ENCODE data around the gene ALPG.

GRCh38 chr2:232375164-232375563 lies 31.5 kb upstream of the ALPG start:
- TF ChIP-seq, protein P1, sequence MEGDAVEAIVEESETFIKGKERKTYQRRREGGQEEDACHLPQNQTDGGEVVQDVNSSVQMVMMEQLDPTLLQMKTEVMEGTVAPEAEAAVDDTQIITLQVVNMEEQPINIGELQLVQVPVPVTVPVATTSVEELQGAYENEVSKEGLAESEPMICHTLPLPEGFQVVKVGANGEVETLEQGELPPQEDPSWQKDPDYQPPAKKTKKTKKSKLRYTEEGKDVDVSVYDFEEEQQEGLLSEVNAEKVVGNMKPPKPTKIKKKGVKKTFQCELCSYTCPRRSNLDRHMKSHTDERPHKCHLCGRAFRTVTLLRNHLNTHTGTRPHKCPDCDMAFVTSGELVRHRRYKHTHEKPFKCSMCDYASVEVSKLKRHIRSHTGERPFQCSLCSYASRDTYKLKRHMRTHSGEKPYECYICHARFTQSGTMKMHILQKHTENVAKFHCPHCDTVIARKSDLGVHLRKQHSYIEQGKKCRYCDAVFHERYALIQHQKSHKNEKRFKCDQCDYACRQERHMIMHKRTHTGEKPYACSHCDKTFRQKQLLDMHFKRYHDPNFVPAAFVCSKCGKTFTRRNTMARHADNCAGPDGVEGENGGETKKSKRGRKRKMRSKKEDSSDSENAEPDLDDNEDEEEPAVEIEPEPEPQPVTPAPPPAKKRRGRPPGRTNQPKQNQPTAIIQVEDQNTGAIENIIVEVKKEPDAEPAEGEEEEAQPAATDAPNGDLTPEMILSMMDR (IDR thresholded peaks at IDR 0.05; ENCODE audit: insufficient read depth, low read length, poor library complexity, severe bottlenecking), result no peak
- no peak for TF ChIP-seq EZH2phosphoT487 (conservative IDR thresholded peaks at IDR 0.05; ENCODE audit: low read length)
